ENCODE results near the gene PERCC1.

DNA sequence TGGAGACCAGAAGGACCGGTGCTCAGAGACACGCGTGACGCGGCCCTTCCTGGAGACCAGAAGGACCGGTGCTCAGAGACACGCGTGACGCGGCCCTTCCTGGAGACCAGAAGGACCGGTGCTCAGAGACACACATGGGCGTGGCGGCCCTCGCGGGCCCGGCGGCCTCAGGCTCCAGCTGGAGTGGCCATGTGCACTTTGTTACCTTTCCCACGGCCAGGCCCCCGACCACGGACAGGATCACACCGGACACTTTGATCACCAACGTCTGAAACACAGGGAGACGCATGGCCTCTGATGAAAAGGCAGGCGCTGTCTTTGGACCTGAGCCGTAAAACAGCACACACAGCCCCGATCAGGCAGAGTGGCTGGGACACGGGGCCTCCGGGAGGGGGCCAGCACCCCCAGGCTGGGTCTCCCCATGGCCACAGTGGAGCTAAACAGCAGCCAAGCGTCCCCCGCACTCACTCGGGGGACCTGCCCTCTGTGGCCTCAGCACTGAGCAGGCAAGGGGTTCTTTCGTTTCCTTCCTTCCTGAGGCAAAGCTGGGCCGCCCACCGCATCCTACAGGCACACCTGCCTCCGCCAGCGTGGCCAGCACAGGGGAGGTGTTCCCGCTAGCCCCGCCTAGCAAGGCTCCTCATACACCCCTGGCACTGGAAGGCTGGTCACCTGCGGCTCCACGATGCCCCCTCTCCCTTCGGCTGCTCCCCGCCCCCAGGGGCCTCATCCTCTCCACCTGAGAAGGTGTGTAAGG lies 26.8 kb downstream of the PERCC1 start:
- no peak for TF ChIP-seq EZH2phosphoT487 (IDR thresholded peaks at IDR 0.05; ENCODE audit: borderline replicate concordance, low read length)
- no peak for TF ChIP-seq CTCF (conservative IDR thresholded peaks at IDR 0.05; ENCODE audit: low read depth, low read length)
- no peak for TF ChIP-seq EZH2 (IDR thresholded peaks at IDR 0.05; ENCODE audit: low read length, unreplicated experiment)

Data from PC-3 (cell line).